LNCAP (cell line): ENCODE measurements around the gene MMP15.

Experiments used
- CTCF ChIP-seq: fragments of 450-650 bp; IDR thresholded peaks from 2 replicates; pipeline ENCODE4 v1.5.1; 2017; ENCODE audit warnings: mild to moderate bottlenecking

Gene MMP15

GRCh38 chr16:57993897-57994296 lies 31.7 kb upstream of the MMP15 start:
- no peak for TF ChIP-seq CTCF

DNA sequence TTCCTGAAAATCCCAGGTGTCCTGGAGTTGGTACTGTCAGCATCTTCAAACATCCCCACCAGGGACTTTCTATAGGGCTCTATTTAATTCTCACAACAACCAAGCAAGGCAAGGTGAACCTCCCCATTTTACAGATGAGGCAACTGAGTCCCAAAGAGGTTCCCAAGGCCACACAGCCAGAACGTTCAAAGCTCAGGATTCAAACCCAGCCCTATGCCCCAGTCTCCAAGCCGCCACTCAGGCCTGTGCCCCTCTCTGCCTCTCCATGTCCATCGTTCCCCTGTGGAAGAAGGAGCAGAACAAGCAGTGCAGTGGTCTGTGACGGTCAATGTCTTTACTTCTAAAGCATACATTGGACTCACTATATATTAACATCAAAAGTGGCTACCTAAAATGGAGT lies 31.2 kb upstream of the MMP15 start:
- no peak for TF ChIP-seq CTCF

GRCh38 chr16:57994778-57995177 lies 30.8 kb upstream of the MMP15 start:
- peak; percentile 33; the same call in 1 of the 2 replicates for TF ChIP-seq CTCF

GRCh38 chr16:57995721-57996405 lies 29.7 kb upstream of the MMP15 start:
- no peak for TF ChIP-seq CTCF

- TF ChIP-seq CTCF = no peak
Observed at GRCh38 chr16:57996406-57997175, 29.0 kb upstream of the MMP15 start.

- TF ChIP-seq CTCF = no peak
Observed at GRCh38 chr16:57997176-57997527, 28.4 kb upstream of the MMP15 start.

- TF ChIP-seq CTCF = no peak
Observed at GRCh38 chr16:57997528-57998265, 27.9 kb upstream of the MMP15 start.
